WTC11 (cell line): ENCODE data around the gene TIMP4. TPM values are rescaled to one million over a fixed set of nuclear protein-coding genes. Genes with fewer than 3 reads are reported as not detected.

ENCODE experiments used
- ATAC-seq: fragments of 200-7000 bp; cut with Tn5 transposase; 2 replicates; pipeline ENCODE4 v1.10.0; 2021; ENCODE audit warnings: mild to moderate bottlenecking, moderate library complexity
- CTCF ChIA-PET: fragments of 300-600 bp; sonication (Branson Sonifier 250); formaldehyde crosslinking; loops from one replicate; lab custom pipeline; 2021; ENCODE audit warnings: antibody characterized with exemption; lab: Charles Lee
- POLR2A ChIA-PET: fragments of 350-600 bp; sonication (Branson Sonifier 250); formaldehyde crosslinking; loops from one replicate; lab custom pipeline; 2021; ENCODE audit warnings: antibody characterized with exemption; lab: Charles Lee
- DNase-seq: peaks from one replicate; pipeline ENCODE4 v3.0.0; 2021; ENCODE audit warnings: low spot score
- H3K27ac Mint-ChIP-seq: 2 replicates; pipeline ENCODE4 v1.8.0; 2021; ENCODE audit warnings: mixed read lengths
- H3K27me3 Mint-ChIP-seq: 2 replicates; pipeline ENCODE4 v1.8.0; 2021; ENCODE audit warnings: low read depth, mild to moderate bottlenecking, moderate library complexity, mixed read lengths
- H3K36me3 Mint-ChIP-seq: 2 replicates; pipeline ENCODE4 v1.8.0; 2021; ENCODE audit warnings: mixed read lengths
- H3K4me1 Mint-ChIP-seq: 2 replicates; pipeline ENCODE4 v1.8.0; 2022; ENCODE audit warnings: mixed read lengths
- H3K4me3 Mint-ChIP-seq: 2 replicates; pipeline ENCODE4 v1.8.0; 2021; ENCODE audit warnings: mild to moderate bottlenecking, moderate library complexity, mixed read lengths
- H3K9me3 Mint-ChIP-seq: 2 replicates; pipeline ENCODE4 v1.8.0; 2021; ENCODE audit warnings: mixed read lengths
- AFF4 ChIP-seq: sonication (generic); formaldehyde crosslinking; IDR thresholded peaks from 2 replicates; pipeline ENCODE4 v1.8.1; 2023; ENCODE audit warnings: mild to moderate bottlenecking, missing genetic modification reagents, borderline replicate concordance
- ATF1 ChIP-seq: sonication (generic); formaldehyde crosslinking; IDR thresholded peaks from 2 replicates; pipeline ENCODE4 v1.8.1; 2023; ENCODE audit warnings: mild to moderate bottlenecking, moderate library complexity, missing genetic modification reagents
- ATF3 ChIP-seq: sonication (generic); formaldehyde crosslinking; conservative IDR thresholded peaks from 2 replicates; pipeline ENCODE4 v1.8.1; 2022; ENCODE audit warnings: mild to moderate bottlenecking, missing genetic modification reagents
- CBFB ChIP-seq: sonication (generic); formaldehyde crosslinking; IDR thresholded peaks from 2 replicates; pipeline ENCODE4 v1.8.1; 2022; ENCODE audit warnings: mild to moderate bottlenecking, low read depth, missing genetic modification reagents
- E2F5 ChIP-seq: sonication (generic); formaldehyde crosslinking; IDR thresholded peaks from 2 replicates; pipeline ENCODE4 v1.8.1; 2022; ENCODE audit warnings: mild to moderate bottlenecking, moderate library complexity, missing genetic modification reagents
- ERG ChIP-seq: fragments of 250-450 bp; sonication (Bioruptor Pico); IDR thresholded peaks from 2 replicates; pipeline ENCODE4 v1.8.0; 2021; ENCODE audit warnings: mild to moderate bottlenecking
- ESRRA ChIP-seq: sonication (generic); formaldehyde crosslinking; IDR thresholded peaks from 2 replicates; pipeline ENCODE4 v1.8.1; 2022; ENCODE audit warnings: mild to moderate bottlenecking, missing genetic modification reagents, borderline replicate concordance
- ETV6 ChIP-seq: sonication (generic); formaldehyde crosslinking; IDR thresholded peaks from 2 replicates; pipeline ENCODE4 v1.8.1; 2022; ENCODE audit warnings: mild to moderate bottlenecking, missing genetic modification reagents
- FOXP4 ChIP-seq: sonication (generic); formaldehyde crosslinking; IDR thresholded peaks from 2 replicates; pipeline ENCODE4 v1.8.0; 2022; ENCODE audit warnings: mild to moderate bottlenecking, missing genetic modification reagents
- JAZF1 ChIP-seq: fragments of 250-450 bp; sonication (Bioruptor Pico); IDR thresholded peaks from 2 replicates; pipeline ENCODE4 v1.9.0; 2021; ENCODE audit warnings: moderate library complexity, mild to moderate bottlenecking, inconsistent platforms
- NFE2L1 ChIP-seq: sonication (generic); formaldehyde crosslinking; IDR thresholded peaks from 2 replicates; pipeline ENCODE4 v1.8.1; 2023; ENCODE audit warnings: missing genetic modification reagents
- NR1H2 ChIP-seq: sonication (generic); formaldehyde crosslinking; IDR thresholded peaks from 2 replicates; pipeline ENCODE4 v1.9.0; 2021; ENCODE audit warnings: mild to moderate bottlenecking, moderate library complexity, missing genetic modification reagents
- NR2C2 ChIP-seq: sonication (generic); formaldehyde crosslinking; IDR thresholded peaks from 2 replicates; pipeline ENCODE4 v1.8.0; 2022; ENCODE audit warnings: mild to moderate bottlenecking, missing genetic modification reagents
- PRRX2 ChIP-seq: fragments of 250-450 bp; sonication (Bioruptor Pico); IDR thresholded peaks from 2 replicates; pipeline ENCODE4 v1.8.0; 2021; ENCODE audit warnings: mild to moderate bottlenecking
- SMAD3 ChIP-seq: sonication (generic); formaldehyde crosslinking; IDR thresholded peaks from 2 replicates; pipeline ENCODE4 v1.8.0; 2022; ENCODE audit warnings: missing genetic modification reagents, mild to moderate bottlenecking, borderline replicate concordance
- SP1 ChIP-seq: sonication (generic); formaldehyde crosslinking; conservative IDR thresholded peaks from 2 replicates; pipeline ENCODE4 v1.8.1; 2022; ENCODE audit warnings: missing genetic modification reagents
- TEAD1 ChIP-seq: sonication (generic); formaldehyde crosslinking; IDR thresholded peaks from 2 replicates; pipeline ENCODE4 v1.8.0; 2022; ENCODE audit warnings: mild to moderate bottlenecking, missing genetic modification reagents
- TEAD4 ChIP-seq: sonication (generic); formaldehyde crosslinking; IDR thresholded peaks from 2 replicates; pipeline ENCODE4 v1.8.0; 2022; ENCODE audit warnings: mild to moderate bottlenecking, missing genetic modification reagents
- ZNF121 ChIP-seq: sonication (generic); formaldehyde crosslinking; IDR thresholded peaks from 2 replicates; pipeline ENCODE4 v1.8.0; 2023; ENCODE audit warnings: missing genetic modification reagents
- ZSCAN18 ChIP-seq: fragments of 250-450 bp; sonication (Bioruptor Pico); IDR thresholded peaks from 2 replicates; pipeline ENCODE4 v2.1.2; 2022; ENCODE audit warnings: mild to moderate bottlenecking, moderate library complexity
- total RNA-seq: library from RNA; stranded (reverse); gene quantifications from 3 replicates; pipeline ENCODE4 v1.2.3, GENCODE V29; 2021
- TF ChIP-seq, protein P1 (sequence below): sonication (generic); formaldehyde crosslinking; IDR thresholded peaks from 2 replicates; pipeline ENCODE4 v1.8.1; 2022; ENCODE audit warnings: missing genetic modification reagents, borderline replicate concordance
- TF ChIP-seq, protein P2 (sequence below): fragments of 250-450 bp; sonication (Bioruptor Pico); IDR thresholded peaks from 2 replicates; pipeline ENCODE4 v1.9.0; 2021; ENCODE audit warnings: moderate library complexity, mild to moderate bottlenecking, inconsistent platforms, borderline replicate concordance

Gene TIMP4
- total RNA-seq, 1 experiment from 2014 or later: 11.8 TPM

DNA sequence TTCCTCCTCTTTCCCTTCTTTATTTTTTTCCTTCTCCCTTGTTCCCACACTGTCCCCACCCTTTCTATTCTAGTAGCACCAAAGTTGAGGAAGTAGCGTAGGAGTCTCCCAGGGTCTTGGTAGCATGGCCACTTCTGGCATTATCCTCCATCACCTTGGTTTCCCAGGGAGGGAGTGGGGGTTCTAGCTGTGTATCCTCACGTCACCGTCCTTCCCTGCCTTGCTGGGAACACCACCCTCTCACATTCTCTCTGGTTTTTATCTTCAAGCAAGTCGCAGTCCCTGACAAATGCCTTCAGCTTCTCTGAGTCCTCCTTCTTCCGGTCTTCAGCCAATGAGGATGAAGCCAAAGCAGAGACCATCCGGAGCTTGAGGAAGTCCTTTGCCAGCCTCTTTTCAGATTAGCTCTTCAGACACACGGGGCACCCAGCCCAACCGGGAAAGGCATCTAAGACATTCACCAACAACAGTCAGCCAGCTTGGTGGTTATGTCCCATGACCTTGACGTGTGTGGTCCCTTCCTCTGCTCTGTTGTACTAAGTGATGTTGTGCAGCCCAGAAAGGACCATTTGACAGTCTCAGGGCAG, 31.6 kb upstream of the TIMP4 start (continued):
- no peak for TF ChIP-seq ZSCAN18 (CRISPR knock-in tag)
- no peak for TF ChIP-seq ATF3
- TF ChIP-seq ETV6: no peak
- TF ChIP-seq, protein P1, sequence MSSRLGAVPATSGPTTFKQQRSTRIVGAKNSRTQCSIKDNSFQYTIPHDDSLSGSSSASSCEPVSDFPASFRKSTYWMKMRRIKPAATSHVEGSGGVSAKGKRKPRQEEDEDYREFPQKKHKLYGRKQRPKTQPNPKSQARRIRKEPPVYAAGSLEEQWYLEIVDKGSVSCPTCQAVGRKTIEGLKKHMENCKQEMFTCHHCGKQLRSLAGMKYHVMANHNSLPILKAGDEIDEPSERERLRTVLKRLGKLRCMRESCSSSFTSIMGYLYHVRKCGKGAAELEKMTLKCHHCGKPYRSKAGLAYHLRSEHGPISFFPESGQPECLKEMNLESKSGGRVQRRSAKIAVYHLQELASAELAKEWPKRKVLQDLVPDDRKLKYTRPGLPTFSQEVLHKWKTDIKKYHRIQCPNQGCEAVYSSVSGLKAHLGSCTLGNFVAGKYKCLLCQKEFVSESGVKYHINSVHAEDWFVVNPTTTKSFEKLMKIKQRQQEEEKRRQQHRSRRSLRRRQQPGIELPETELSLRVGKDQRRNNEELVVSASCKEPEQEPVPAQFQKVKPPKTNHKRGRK: no peak
- TF ChIP-seq CBFB (CRISPR knock-in tag): no peak
- TF ChIP-seq SP1 (CRISPR knock-in tag): no peak

- Mint-ChIP-seq H3K27me3 (no peaks in the 10 kb centered on the region), H3K36me3 (no peaks in the 10 kb centered on the region), H3K4me1 (0 out of 2 replicates have a peak, but pooled peaks cover 3% of the 10 kb centered on the region), H3K27ac (no peak overlapping the region), H3K4me3 (no peak overlapping the region), H3K9me3 (no peaks in the 10 kb centered on the region)
- ChIA-PET CTCF (interaction anchor here (1.9 kb wide), 1 partner anchor 291 kb away, joined by 4 read pairs; no protein-coding TSS in a partner anchor), POLR2A (no interaction called here)
- no peak for DNase-seq
- no peak for TF ChIP-seq PRRX2 (CRISPR knock-in tag)
- no peak for TF ChIP-seq SMAD3 (CRISPR knock-in tag)
- no peak for TF ChIP-seq NFE2L1 (CRISPR knock-in tag)
- TF ChIP-seq ZNF121 (CRISPR knock-in tag): no peak
- TF ChIP-seq ESRRA: no peak
- TF ChIP-seq FOXP4 (CRISPR knock-in tag): no peak
- TF ChIP-seq JAZF1 (CRISPR knock-in tag): no peak
- no peak for TF ChIP-seq CBFB (CRISPR knock-in tag)
- no peak for ATAC-seq
Observed at GRCh38 chr3:12188681-12189287, 30.1 kb upstream of the TIMP4 start.

DNA sequence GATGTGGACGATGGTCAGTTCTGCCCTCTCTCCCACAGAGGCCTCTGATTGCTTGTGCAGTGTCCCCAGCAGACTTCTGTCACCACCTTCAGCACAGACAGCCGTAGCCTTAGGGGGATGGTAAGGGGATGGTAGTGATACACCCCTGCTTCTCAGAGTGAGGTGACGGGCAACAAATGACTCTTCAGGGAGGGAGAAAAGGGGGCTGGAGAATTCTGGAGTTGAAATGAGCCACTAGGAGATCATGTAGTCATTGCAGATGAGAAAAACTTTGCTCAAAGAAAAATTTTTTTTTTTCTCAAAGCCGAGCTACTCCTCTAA, 29.6 kb upstream of the TIMP4 start:
- 0 out of 2 replicates have a peak, but pooled peaks cover 3% of the 10 kb centered on the region for H3K4me1 Mint-ChIP-seq
- no peak overlapping the region for H3K27ac Mint-ChIP-seq
- ChIA-PET POLR2A (no interaction called here), CTCF (interaction anchor here (1.6 to 1.9 kb wide), 2 partner anchors 50 to 291 kb away, joined by 4 to 6 read pairs; no protein-coding TSS in a partner anchor)
- ATAC-seq (no peak), DNase-seq (no peak)
- no peak overlapping the region for H3K4me3 Mint-ChIP-seq
- no peaks in the 10 kb centered on the region for H3K9me3 Mint-ChIP-seq
- no peaks in the 10 kb centered on the region for H3K27me3 Mint-ChIP-seq
- no peaks in the 10 kb centered on the region for H3K36me3 Mint-ChIP-seq
- TF ChIP-seq, protein P2, sequence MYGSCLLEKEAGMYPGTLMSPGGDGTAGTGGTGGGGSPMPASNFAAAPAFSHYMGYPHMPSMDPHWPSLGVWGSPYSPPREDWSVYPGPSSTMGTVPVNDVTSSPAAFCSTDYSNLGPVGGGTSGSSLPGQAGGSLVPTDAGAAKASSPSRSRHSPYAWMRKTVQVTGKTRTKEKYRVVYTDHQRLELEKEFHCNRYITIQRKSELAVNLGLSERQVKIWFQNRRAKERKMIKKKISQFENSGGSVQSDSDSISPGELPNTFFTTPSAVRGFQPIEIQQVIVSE (CRISPR knock-in tag): no peak
- TF ChIP-seq AFF4 (CRISPR knock-in tag): no peak
- TF ChIP-seq ERG (CRISPR knock-in tag): no peak
- no peak for TF ChIP-seq NR1H2
- TF ChIP-seq ATF1: no peak
- no peak for TF ChIP-seq NR2C2 (CRISPR knock-in tag)
- no peak for TF ChIP-seq E2F5 (CRISPR knock-in tag)
- TF ChIP-seq ESRRA: no peak
- TF ChIP-seq TEAD4 (CRISPR knock-in tag): no peak
- TF ChIP-seq TEAD1 (CRISPR knock-in tag): no peak
